ENCODE data around the gene DNAJC12.
A peak's percentile ranks its signal among the peaks of the same experiment; 100 is the strongest.

Gene DNAJC12

DNA sequence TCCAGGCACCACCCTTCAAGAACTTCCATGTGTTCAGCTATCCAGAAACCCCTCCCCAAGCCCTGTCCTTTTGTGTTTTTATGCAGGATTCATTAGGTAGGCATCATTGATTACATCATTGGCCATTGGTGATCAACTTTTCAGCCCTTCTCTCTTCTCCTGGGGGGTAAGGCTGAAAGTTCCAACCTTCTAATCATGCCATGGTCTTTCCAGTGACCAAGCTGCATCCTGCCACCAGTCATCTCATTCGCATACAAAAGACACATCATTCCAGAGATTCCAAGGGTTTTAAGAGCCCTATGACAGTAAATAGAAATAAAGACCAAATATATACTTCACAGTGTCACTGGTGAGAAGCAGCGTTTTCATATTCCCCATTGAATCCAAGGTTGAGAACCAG is 48.2 kb downstream of the DNAJC12 start:
- no peaks in the 10 kb centered on the region for H3K27me3 ChIP-seq (ENCODE audit: control insufficient read depth in 3 of 3, insufficient read depth in 3 of 3, low read depth in 1 of 3, low read length in 3 of 3)
- no peaks in the 10 kb centered on the region for H3K36me3 ChIP-seq (replicated peaks in 1 of 2; ENCODE audit: control insufficient read depth in 2 of 2, insufficient read depth in 2 of 2, low read length in 2 of 2)
- no peak for DNase-seq (ENCODE audit: low spot score)
- WGBS, 2 donors (ENCODE audit: extremely low coverage in 2 of 2, insufficient read length in 2 of 2, insufficient replicate concordance in 1 of 2), result no CpG with 5 or more reads among the region's 2 CpGs
- H3K4me1 ChIP-seq (ENCODE audit: control insufficient read depth in 2 of 2, insufficient read depth in 1 of 2, low read depth in 1 of 2, low read length in 2 of 2), result peaks cover 0 to 6% of the 10 kb centered on the region in 2 donors
- H2BK120ac ChIP-seq (ENCODE audit: low read depth, low read length), result no peak overlapping the region
- no peak overlapping the region for H2BK5ac ChIP-seq (ENCODE audit: low read length)
- no peak overlapping the region for H2AK5ac ChIP-seq (ENCODE audit: low read depth, low read length)
- H4K91ac ChIP-seq (ENCODE audit: low read depth, low read length, poor library complexity), result no peak overlapping the region
- no peak overlapping the region for H3K4me3 ChIP-seq (ENCODE audit: low read length in 2 of 2)
- H2AFZ ChIP-seq (ENCODE audit: low read length), result no peak overlapping the region
- H4K8ac ChIP-seq (ENCODE audit: low read depth, low read length), result no peak overlapping the region
- no peak overlapping the region for H3K18ac ChIP-seq (ENCODE audit: low read length)
- H3K4ac ChIP-seq (ENCODE audit: low read length), result no peak overlapping the region
- no peak overlapping the region for H3K27ac ChIP-seq (replicated peaks; ENCODE audit: low read length)
- H3K4me2 ChIP-seq (ENCODE audit: insufficient read depth, low read length, poor library complexity, severe bottlenecking), result no peak overlapping the region
- no peaks in the 10 kb centered on the region for H3K79me1 ChIP-seq (ENCODE audit: low read depth, low read length)
- no peaks in the 10 kb centered on the region for H3K9me3 ChIP-seq (replicated peaks in 1 of 2; ENCODE audit: control insufficient read depth in 2 of 2, insufficient read depth in 1 of 2, low read depth in 1 of 2, low read length in 2 of 2)
- H3K9ac ChIP-seq (ENCODE audit: low read depth, low read length, poor library complexity), result no peak overlapping the region
- H3K23ac ChIP-seq (ENCODE audit: low read depth, low read length, poor library complexity), result no peak overlapping the region
- H2BK12ac ChIP-seq (ENCODE audit: low read length), result no peak overlapping the region
- no peak overlapping the region for H3K14ac ChIP-seq (ENCODE audit: low read length)
- no peak overlapping the region for H2BK15ac ChIP-seq (ENCODE audit: low read length)

DNA sequence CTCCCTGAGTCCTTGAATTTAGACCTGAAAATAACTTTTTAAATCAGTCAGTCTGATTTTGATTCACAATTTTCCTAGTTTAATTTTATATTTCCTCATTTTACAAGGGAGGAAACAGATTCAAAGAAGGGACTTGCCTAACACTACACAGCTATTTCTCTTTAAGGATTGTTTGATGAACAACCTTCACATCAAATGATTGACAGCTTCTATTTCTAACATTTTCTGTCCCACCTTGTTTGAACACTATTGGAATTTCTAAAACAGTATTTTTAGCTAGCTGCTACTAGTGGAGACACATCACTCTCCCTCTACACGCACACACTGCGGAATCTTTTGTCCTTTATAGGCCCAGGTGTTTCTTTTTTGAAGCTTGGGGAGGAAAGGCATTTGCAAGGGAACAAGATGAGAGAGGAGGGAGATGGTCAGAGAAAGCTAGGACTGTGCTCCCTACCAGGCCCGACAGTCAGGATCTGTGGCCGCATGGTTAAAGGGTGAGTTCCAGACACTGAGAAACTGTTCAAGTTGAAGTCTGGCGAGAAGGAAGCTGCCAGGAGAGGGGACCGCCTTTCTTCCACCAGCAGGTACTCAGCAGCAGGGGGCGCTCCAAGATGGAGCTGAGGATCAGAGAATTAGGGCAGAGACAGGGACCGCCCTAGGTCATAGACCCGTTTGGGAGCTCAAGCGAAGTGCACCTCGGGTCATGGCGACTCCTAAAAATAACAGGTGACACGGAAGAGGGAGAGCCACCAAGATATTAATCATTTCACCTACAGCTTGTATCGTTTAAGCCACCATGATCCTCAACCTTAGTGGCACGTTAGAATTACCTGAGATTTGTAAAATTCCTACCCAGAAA is 49.7 kb downstream of the DNAJC12 start:
- no peak overlapping the region for H3K4me2 ChIP-seq (ENCODE audit: insufficient read depth, low read length, poor library complexity, severe bottlenecking)
- no peak overlapping the region for H3K4ac ChIP-seq (ENCODE audit: low read length)
- no peak overlapping the region for H4K91ac ChIP-seq (ENCODE audit: low read depth, low read length, poor library complexity)
- no peak overlapping the region for H2AK5ac ChIP-seq (ENCODE audit: low read depth, low read length)
- no peaks in the 10 kb centered on the region for H3K79me1 ChIP-seq (ENCODE audit: low read depth, low read length)
- H2BK15ac ChIP-seq (ENCODE audit: low read length), result no peak overlapping the region
- peak; percentile 41 for DNase-seq (ENCODE audit: low spot score)
- H3K14ac ChIP-seq (ENCODE audit: low read length), result no peak overlapping the region
- no peak overlapping the region for H2BK5ac ChIP-seq (ENCODE audit: low read length)
- no peak overlapping the region for H3K23ac ChIP-seq (ENCODE audit: low read depth, low read length, poor library complexity)
- H3K18ac ChIP-seq (ENCODE audit: low read length), result no peak overlapping the region
- H3K4me1 ChIP-seq (ENCODE audit: control insufficient read depth in 2 of 2, insufficient read depth in 1 of 2, low read depth in 1 of 2, low read length in 2 of 2), result peaks cover 0 to 4% of the 10 kb centered on the region in 2 donors
- no peaks in the 10 kb centered on the region for H3K9me3 ChIP-seq (replicated peaks in 1 of 2; ENCODE audit: control insufficient read depth in 2 of 2, insufficient read depth in 1 of 2, low read depth in 1 of 2, low read length in 2 of 2)
- H3K4me3 ChIP-seq (ENCODE audit: low read length in 2 of 2), result no peak overlapping the region
- no peak overlapping the region for H2BK12ac ChIP-seq (ENCODE audit: low read length)
- no peak overlapping the region for H2AFZ ChIP-seq (ENCODE audit: low read length)
- H4K8ac ChIP-seq (ENCODE audit: low read depth, low read length), result no peak overlapping the region
- no peaks in the 10 kb centered on the region for H3K27me3 ChIP-seq (ENCODE audit: control insufficient read depth in 3 of 3, insufficient read depth in 3 of 3, low read depth in 1 of 3, low read length in 3 of 3)
- no peak overlapping the region for H2BK120ac ChIP-seq (ENCODE audit: low read depth, low read length)
- H3K9ac ChIP-seq (ENCODE audit: low read depth, low read length, poor library complexity), result no peak overlapping the region
- WGBS, 2 donors (ENCODE audit: extremely low coverage in 2 of 2, insufficient read length in 2 of 2, insufficient replicate concordance in 1 of 2), result no CpG with 5 or more reads among the region's 15 CpGs
- no peaks in the 10 kb centered on the region for H3K36me3 ChIP-seq (replicated peaks in 1 of 2; ENCODE audit: control insufficient read depth in 2 of 2, insufficient read depth in 2 of 2, low read length in 2 of 2)
- H3K27ac ChIP-seq (replicated peaks; ENCODE audit: low read length), result no peak overlapping the region

DNA sequence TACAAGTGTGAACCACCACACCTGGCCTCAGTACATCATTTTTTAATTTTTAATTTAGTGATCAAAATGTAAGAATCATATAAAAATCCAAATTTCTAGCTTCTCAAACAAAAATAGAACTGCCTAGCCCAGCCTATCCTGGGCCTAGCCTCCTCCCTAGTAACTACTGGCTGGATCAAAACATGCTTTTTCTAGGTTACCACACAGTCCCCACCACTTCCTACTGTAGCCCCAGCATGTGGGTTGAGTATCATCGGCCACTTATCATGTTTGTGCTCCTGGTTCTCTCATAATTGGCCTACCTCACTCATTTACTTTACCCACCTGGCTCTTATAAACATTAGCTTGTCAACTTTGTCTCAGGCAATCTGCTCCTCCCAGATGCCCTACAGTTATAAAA is 52.9 kb downstream of the DNAJC12 start:
- H3K4me3 ChIP-seq (ENCODE audit: low read length in 2 of 2), result no peak overlapping the region
- H3K18ac ChIP-seq (ENCODE audit: low read length), result no peak overlapping the region
- no peak overlapping the region for H2BK5ac ChIP-seq (ENCODE audit: low read length)
- WGBS, 2 donors (ENCODE audit: extremely low coverage in 2 of 2, insufficient read length in 2 of 2, insufficient replicate concordance in 1 of 2), result no CpG with 5 or more reads among the region's 1 CpG
- no peaks in the 10 kb centered on the region for H3K36me3 ChIP-seq (replicated peaks in 1 of 2; ENCODE audit: control insufficient read depth in 2 of 2, insufficient read depth in 2 of 2, low read length in 2 of 2)
- H2BK120ac ChIP-seq (ENCODE audit: low read depth, low read length), result no peak overlapping the region
- no peak overlapping the region for H3K9ac ChIP-seq (ENCODE audit: low read depth, low read length, poor library complexity)
- no peaks in the 10 kb centered on the region for H3K79me1 ChIP-seq (ENCODE audit: low read depth, low read length)
- H3K14ac ChIP-seq (ENCODE audit: low read length), result no peak overlapping the region
- no peak overlapping the region for H3K27ac ChIP-seq (replicated peaks; ENCODE audit: low read length)
- no peak overlapping the region for H2BK15ac ChIP-seq (ENCODE audit: low read length)
- no peak overlapping the region for H4K91ac ChIP-seq (ENCODE audit: low read depth, low read length, poor library complexity)
- H3K27me3 ChIP-seq (ENCODE audit: control insufficient read depth in 3 of 3, insufficient read depth in 3 of 3, low read depth in 1 of 3, low read length in 3 of 3), result no peaks in the 10 kb centered on the region
- no peak for DNase-seq (ENCODE audit: low spot score)
- no peak overlapping the region for H4K8ac ChIP-seq (ENCODE audit: low read depth, low read length)
- no peak overlapping the region for H2BK12ac ChIP-seq (ENCODE audit: low read length)
- no peak overlapping the region for H2AK5ac ChIP-seq (ENCODE audit: low read depth, low read length)
- H3K4ac ChIP-seq (ENCODE audit: low read length), result no peak overlapping the region
- H3K9me3 ChIP-seq (replicated peaks in 1 of 2; ENCODE audit: control insufficient read depth in 2 of 2, insufficient read depth in 1 of 2, low read depth in 1 of 2, low read length in 2 of 2), result no peaks in the 10 kb centered on the region
- no peak overlapping the region for H3K23ac ChIP-seq (ENCODE audit: low read depth, low read length, poor library complexity)
- peaks cover 0 to 4% of the 10 kb centered on the region in 2 donors for H3K4me1 ChIP-seq (ENCODE audit: control insufficient read depth in 2 of 2, insufficient read depth in 1 of 2, low read depth in 1 of 2, low read length in 2 of 2)
- H3K4me2 ChIP-seq (ENCODE audit: insufficient read depth, low read length, poor library complexity, severe bottlenecking), result no peak overlapping the region
- no peak overlapping the region for H2AFZ ChIP-seq (ENCODE audit: low read length)

DNA sequence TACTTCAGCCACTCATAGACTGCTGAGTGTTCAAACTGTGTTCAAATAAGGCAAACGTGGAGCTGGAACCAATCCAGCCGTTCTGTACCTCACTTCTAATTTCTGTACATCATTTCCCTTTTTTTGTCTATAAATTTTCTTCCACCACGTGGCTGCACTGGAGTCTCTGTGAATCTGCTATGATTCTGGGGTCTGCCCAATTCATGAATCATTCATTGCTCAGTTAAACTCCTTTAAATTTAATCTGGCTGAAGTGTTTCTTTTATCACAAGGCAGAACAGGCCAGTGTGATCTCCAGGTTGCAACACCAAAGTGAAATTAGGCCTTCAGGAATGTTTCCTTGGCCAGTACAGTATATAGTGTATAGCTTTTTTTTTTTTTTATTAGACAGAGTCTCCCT is 53.5 kb downstream of the DNAJC12 start:
- Histone ChIP-seq H2BK12ac (ENCODE audit: low read length) (no peak overlapping the region), H3K79me1 (ENCODE audit: low read depth, low read length) (no peaks in the 10 kb centered on the region), H3K4ac (ENCODE audit: low read length) (no peak overlapping the region), H3K9ac (ENCODE audit: low read depth, low read length, poor library complexity) (no peak overlapping the region), H4K8ac (ENCODE audit: low read depth, low read length) (no peak overlapping the region), H3K4me1 (ENCODE audit: control insufficient read depth in 2 of 2, insufficient read depth in 1 of 2, low read depth in 1 of 2, low read length in 2 of 2) (peaks cover 0 to under 1% of the 10 kb centered on the region in 2 donors), H2AFZ (ENCODE audit: low read length) (no peak overlapping the region), H2BK5ac (ENCODE audit: low read length) (no peak overlapping the region), H3K14ac (ENCODE audit: low read length) (no peak overlapping the region), H3K27me3 (ENCODE audit: control insufficient read depth in 3 of 3, insufficient read depth in 3 of 3, low read depth in 1 of 3, low read length in 3 of 3) (no peaks in the 10 kb centered on the region), H2BK15ac (ENCODE audit: low read length) (no peak overlapping the region), H3K4me2 (ENCODE audit: insufficient read depth, low read length, poor library complexity, severe bottlenecking) (no peak overlapping the region), H3K27ac (replicated peaks; ENCODE audit: low read length) (no peak overlapping the region), H2AK5ac (ENCODE audit: low read depth, low read length) (no peak overlapping the region), H3K4me3 (ENCODE audit: low read length in 2 of 2) (no peak overlapping the region), H4K91ac (ENCODE audit: low read depth, low read length, poor library complexity) (no peak overlapping the region), H3K23ac (ENCODE audit: low read depth, low read length, poor library complexity) (no peak overlapping the region), H3K18ac (ENCODE audit: low read length) (no peak overlapping the region), H3K36me3 (replicated peaks in 1 of 2; ENCODE audit: control insufficient read depth in 2 of 2, insufficient read depth in 2 of 2, low read length in 2 of 2) (no peaks in the 10 kb centered on the region), H3K9me3 (replicated peaks in 1 of 2; ENCODE audit: control insufficient read depth in 2 of 2, insufficient read depth in 1 of 2, low read depth in 1 of 2, low read length in 2 of 2) (no peaks in the 10 kb centered on the region), H2BK120ac (ENCODE audit: low read depth, low read length) (no peak overlapping the region)
- no peak for DNase-seq (ENCODE audit: low spot score)
- WGBS, 2 donors (ENCODE audit: extremely low coverage in 2 of 2, insufficient read length in 2 of 2, insufficient replicate concordance in 1 of 2), result no CpG with 5 or more reads among the region's 3 CpGs
